HFF-Myc (cell line): ENCODE measurements around the gene RAD21L1.

Source experiments
- DNase-seq: peaks from one replicate; pipeline ENCODE4 v3.0.0-alpha.2; 2011; ENCODE audit warnings: low read depth; ENCODE audit errors: extremely low read depth
- H3K4me3 ChIP-seq: replicated peaks from 2 replicates; pipeline ENCODE4 v1.5.1; 2011; ENCODE audit warnings: low read depth, mild to moderate bottlenecking, control low read depth, low read length
- TF ChIP-seq, protein P1 (sequence below): IDR thresholded peaks from 2 replicates; pipeline ENCODE4 v1.5.1; 2012; ENCODE audit warnings: mild to moderate bottlenecking, low read depth, low read length, control low read depth; ENCODE audit errors: missing control alignments

Gene RAD21L1

DNA sequence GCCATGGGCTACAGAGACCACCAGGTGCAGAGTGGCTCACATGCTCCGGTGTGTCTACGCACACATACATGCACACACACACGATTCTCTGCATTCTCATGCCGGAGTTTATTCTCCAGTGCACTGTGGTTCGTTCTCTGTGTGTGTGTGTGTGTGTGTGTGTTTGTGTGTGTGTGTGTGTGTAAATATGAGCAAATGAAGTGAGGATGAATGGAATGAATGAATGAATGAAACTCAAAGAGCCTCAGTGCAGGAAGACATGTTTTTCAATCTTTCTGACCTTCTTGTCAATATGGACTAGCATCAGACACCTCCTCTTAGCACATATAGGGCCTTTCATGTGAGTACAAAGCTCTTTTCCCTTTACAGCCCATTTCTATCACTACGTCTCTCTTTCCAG lies 42.7 kb upstream of the RAD21L1 start:
- TF ChIP-seq, protein P1, sequence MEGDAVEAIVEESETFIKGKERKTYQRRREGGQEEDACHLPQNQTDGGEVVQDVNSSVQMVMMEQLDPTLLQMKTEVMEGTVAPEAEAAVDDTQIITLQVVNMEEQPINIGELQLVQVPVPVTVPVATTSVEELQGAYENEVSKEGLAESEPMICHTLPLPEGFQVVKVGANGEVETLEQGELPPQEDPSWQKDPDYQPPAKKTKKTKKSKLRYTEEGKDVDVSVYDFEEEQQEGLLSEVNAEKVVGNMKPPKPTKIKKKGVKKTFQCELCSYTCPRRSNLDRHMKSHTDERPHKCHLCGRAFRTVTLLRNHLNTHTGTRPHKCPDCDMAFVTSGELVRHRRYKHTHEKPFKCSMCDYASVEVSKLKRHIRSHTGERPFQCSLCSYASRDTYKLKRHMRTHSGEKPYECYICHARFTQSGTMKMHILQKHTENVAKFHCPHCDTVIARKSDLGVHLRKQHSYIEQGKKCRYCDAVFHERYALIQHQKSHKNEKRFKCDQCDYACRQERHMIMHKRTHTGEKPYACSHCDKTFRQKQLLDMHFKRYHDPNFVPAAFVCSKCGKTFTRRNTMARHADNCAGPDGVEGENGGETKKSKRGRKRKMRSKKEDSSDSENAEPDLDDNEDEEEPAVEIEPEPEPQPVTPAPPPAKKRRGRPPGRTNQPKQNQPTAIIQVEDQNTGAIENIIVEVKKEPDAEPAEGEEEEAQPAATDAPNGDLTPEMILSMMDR, result no peak
- DNase-seq, result no peak

DNA sequence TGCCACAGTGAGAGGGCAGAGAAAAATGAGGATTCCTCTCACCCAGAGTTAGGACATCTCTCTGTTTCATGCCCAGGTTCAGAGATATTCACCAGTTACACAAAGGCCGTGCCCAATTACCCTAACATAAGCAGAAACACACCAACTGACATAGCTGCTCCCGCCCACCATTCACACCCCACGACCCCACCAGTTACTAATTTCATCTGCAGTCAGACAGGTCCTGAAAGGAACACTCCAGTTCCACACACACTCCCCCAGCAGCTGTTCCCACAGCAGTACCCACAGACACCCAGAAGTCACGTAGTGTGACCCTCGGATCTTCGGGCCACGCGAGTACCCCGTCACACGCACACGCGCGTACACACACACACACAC lies 41.6 kb upstream of the RAD21L1 start:
- no peak for DNase-seq
- no peak overlapping the region for H3K4me3 ChIP-seq
- TF ChIP-seq, protein P1, result no peak

More for the DNA sequence above, 42.7 kb upstream of the RAD21L1 start:
- no peak overlapping the region for H3K4me3 ChIP-seq

DNA sequence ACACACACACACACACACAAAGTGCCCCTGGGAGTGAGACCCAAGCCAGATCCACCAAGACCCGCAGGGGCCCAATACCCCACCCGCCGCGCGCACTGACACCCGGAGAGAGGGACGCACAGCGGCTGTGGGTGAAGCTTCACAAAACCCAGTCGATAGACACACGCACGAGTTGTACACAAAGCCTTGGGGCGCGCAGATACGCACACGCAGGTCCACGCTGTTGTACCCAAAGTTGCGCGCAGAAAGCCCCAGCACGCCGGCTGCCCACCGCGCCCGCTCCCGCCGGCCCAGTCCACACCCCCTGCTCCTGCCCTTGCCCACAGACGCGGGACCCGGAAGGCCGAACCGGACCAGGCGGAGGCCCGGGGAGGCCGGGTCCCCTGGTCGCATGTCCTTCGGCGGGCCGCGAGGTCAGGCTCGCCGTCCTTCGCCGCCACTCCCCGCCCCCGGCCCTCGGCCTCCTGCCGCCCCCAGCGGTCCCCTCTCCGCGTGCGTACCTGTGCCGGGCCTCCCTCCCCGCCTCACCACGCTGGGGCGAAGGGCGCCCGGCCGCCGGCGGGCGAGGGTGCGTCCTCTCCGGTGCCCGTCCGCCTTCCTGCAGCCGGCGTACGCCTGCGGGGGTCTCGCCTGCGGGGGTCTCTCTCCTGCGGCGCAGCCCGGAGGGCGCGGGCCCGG lies 41.1 kb upstream of the RAD21L1 start, which contains the start of gene TMEM74B:
TMEM74B (minus strand) TSS at position 344 of the 678 bp plus-strand sequence. CDS start 1,180 bp downstream, outside the sequence.
- TF ChIP-seq, protein P1, result no peak
- DNase-seq, result no peak
- no peak within 1 kb of the TSS for H3K4me3 ChIP-seq

- no peak for DNase-seq
- no peak overlapping the region for H3K4me3 ChIP-seq
- TF ChIP-seq, protein P1, result no peak
Observed at GRCh38 chr20:1185316-1185741, 40.5 kb upstream of the RAD21L1 start.

- DNase-seq, result no peak
- no peak overlapping the region for H3K4me3 ChIP-seq
- TF ChIP-seq, protein P1, result peak; percentile 55
Observed at GRCh38 chr20:1185790-1186334, 40.0 kb upstream of the RAD21L1 start.

DNA sequence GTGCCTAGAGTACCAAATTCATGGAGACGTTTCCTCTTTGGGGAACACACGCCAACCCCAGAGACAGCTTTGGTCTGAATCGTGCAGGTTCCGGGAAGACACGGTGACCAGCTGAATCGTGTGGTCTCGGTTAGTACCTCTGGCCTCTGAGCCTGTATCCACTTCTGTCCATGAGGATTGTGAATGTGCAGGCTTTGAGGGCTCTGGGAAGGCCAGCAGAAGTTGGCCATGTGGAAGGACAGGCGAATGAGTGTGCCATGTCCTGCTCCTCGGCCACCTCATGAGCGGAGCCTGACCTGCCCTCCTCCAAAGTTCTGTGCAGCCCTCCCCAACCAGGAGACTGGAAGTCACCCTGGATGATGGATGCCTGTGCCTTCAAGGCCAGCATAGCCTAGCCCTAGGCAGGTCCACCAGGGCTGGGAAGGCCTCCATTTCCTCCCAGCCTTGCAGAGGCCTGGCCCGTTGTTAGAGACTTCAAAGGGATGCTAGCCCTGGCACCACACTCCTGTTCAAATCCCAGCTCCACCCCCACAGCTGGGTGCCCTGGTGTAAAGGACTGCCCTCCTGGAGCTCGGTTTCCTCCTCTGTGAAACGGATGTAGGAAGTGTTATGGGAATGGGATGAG lies 39.4 kb upstream of the RAD21L1 start:
- H3K4me3 ChIP-seq, result no peak overlapping the region
- TF ChIP-seq, protein P1, result no peak
- DNase-seq, result no peak
